ENCODE measurements around the gene NOTUM. TPM values are rescaled to one million over a fixed set of nuclear protein-coding genes. Genes with fewer than 3 reads are reported as not detected.

Gene NOTUM
- total and polyA plus RNA-seq, 9 of the 15 experiments (the other 6 are each of a cell fraction or from before 2014, with no cell fraction given): 0.03 to 14.0 (median 4.1) TPM

- peak; percentile 50; the same call in 1 of the 2 replicates for TF ChIP-seq JUN (IDR thresholded peaks at IDR 0.05; ENCODE audit: borderline replicate concordance, low read depth, low read length)
- TF ChIP-seq JUN (CRISPR knock-in tag; IDR thresholded peaks at IDR 0.05; ENCODE audit: borderline replicate concordance): 0 out of 2 replicates have a peak, but pooled peaks have one; percentile 17
- no peak for TF ChIP-seq MAFK (IDR thresholded peaks at IDR 0.05; ENCODE audit: low read length)
- TF ChIP-seq POLR2G (IDR thresholded peaks at IDR 0.05; ENCODE audit: low read depth, low read length): peak; percentile 83
- no peak for TF ChIP-seq ZNF324 (CRISPR knock-in tag; IDR thresholded peaks at IDR 0.05)
- no peak for TF ChIP-seq ELK3 (CRISPR knock-in tag; IDR thresholded peaks at IDR 0.05)
- TF ChIP-seq ZNF24 (IDR thresholded peaks at IDR 0.05): peak; percentile 65; the same call in 1 of the 2 replicates
- TF ChIP-seq, protein P1, sequence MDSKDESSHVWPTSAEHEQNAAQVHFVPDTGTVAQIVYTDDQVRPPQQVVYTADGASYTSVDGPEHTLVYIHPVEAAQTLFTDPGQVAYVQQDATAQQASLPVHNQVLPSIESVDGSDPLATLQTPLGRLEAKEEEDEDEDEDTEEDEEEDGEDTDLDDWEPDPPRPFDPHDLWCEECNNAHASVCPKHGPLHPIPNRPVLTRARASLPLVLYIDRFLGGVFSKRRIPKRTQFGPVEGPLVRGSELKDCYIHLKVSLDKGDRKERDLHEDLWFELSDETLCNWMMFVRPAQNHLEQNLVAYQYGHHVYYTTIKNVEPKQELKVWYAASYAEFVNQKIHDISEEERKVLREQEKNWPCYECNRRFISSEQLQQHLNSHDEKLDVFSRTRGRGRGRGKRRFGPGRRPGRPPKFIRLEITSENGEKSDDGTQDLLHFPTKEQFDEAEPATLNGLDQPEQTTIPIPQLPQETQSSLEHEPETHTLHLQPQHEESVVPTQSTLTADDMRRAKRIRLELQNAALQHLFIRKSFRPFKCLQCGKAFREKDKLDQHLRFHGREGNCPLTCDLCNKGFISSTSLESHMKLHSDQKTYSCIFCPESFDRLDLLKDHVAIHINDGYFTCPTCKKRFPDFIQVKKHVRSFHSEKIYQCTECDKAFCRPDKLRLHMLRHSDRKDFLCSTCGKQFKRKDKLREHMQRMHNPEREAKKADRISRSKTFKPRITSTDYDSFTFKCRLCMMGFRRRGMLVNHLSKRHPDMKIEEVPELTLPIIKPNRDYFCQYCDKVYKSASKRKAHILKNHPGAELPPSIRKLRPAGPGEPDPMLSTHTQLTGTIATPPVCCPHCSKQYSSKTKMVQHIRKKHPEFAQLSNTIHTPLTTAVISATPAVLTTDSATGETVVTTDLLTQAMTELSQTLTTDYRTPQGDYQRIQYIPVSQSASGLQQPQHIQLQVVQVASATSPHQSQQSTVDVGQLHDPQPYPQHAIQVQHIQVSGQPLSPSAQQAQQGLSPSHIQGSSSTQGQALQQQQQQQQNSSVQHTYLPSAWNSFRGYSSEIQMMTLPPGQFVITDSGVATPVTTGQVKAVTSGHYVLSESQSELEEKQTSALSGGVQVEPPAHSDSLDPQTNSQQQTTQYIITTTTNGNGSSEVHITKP (IDR thresholded peaks at IDR 0.05; ENCODE audit: partially characterized antibody): no peak
- peak; percentile 69; the same call in 1 of the 2 replicates for TF ChIP-seq EP400 (IDR thresholded peaks at IDR 0.05)
- TF ChIP-seq ATF7 (IDR thresholded peaks at IDR 0.05): peak; percentile 52; the same call in 1 of the 2 replicates
- TF ChIP-seq ZNF311 (CRISPR knock-in tag; IDR thresholded peaks at IDR 0.05): no peak
- no peak for TF ChIP-seq SRSF9 (IDR thresholded peaks at IDR 0.05; ENCODE audit: borderline replicate concordance, low read depth, low read length)
- TF ChIP-seq SIN3A (IDR thresholded peaks at IDR 0.05; ENCODE audit: borderline replicate concordance in 2 of 2, control insufficient read depth in 1 of 2, low read depth in 2 of 2, low read length in 2 of 2): peak in 1 of 2 experiments; percentile 78; a peak in 1 of 4 replicates
- TF ChIP-seq, protein P2, sequence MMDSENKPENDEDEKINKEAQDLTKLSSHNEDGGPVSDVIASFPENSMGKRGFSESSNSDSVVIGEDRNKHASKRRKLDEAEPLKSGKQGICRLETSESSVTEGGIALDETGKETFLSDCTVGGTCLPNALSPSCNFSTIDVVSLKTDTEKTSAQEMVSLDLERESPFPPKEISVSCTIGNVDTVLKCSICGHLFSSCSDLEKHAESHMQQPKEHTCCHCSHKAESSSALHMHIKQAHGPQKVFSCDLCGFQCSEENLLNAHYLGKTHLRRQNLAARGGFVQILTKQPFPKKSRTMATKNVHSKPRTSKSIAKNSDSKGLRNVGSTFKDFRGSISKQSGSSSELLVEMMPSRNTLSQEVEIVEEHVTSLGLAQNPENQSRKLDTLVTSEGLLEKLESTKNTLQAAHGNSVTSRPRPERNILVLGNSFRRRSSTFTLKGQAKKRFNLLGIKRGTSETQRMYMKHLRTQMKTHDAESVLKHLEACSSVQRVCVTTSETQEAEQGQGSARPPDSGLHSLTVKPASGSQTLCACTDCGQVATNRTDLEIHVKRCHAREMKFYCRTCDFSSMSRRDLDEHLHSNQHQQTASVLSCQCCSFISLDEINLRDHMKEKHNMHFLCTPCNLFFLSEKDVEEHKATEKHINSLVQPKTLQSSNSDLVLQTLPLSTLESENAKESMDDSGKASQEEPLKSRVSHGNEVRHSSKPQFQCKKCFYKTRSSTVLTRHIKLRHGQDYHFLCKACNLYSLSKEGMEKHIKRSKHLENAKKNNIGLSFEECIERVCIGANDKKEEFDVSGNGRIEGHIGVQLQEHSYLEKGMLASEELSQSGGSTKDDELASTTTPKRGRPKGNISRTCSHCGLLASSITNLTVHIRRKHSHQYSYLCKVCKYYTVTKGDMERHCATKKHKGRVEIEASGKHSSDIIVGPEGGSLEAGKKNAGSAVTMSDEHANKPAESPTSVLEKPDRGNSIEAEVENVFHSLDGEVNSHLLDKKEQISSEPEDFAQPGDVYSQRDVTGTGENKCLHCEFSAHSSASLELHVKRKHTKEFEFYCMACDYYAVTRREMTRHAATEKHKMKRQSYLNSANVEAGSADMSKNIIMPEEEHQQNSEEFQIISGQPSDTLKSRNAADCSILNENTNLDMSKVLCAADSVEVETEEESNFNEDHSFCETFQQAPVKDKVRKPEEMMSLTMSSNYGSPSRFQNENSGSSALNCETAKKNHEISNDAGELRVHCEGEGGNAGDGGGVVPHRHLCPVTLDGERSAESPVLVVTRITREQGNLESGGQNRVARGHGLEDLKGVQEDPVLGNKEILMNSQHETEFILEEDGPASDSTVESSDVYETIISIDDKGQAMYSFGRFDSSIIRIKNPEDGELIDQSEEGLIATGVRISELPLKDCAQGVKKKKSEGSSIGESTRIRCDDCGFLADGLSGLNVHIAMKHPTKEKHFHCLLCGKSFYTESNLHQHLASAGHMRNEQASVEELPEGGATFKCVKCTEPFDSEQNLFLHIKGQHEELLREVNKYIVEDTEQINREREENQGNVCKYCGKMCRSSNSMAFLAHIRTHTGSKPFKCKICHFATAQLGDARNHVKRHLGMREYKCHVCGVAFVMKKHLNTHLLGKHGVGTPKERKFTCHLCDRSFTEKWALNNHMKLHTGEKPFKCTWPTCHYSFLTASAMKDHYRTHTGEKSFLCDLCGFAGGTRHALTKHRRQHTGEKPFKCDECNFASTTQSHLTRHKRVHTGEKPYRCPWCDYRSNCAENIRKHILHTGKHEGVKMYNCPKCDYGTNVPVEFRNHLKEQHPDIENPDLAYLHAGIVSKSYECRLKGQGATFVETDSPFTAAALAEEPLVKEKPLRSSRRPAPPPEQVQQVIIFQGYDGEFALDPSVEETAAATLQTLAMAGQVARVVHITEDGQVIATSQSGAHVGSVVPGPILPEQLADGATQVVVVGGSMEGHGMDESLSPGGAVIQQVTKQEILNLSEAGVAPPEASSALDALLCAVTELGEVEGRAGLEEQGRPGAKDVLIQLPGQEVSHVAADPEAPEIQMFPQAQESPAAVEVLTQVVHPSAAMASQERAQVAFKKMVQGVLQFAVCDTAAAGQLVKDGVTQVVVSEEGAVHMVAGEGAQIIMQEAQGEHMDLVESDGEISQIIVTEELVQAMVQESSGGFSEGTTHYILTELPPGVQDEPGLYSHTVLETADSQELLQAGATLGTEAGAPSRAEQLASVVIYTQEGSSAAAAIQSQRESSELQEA (IDR thresholded peaks at IDR 0.05; ENCODE audit: low read depth): no peak
- no peak; the same call in none of the 2 replicates for TF ChIP-seq NFIC (IDR thresholded peaks at IDR 0.05)
Observed at GRCh38 chr17:81959362-81960129, 1.4 kb downstream of the NOTUM start (continued).
